ENCODE data around the gene TEX2. TPM values are rescaled to one million over a fixed set of nuclear protein-coding genes. Genes with fewer than 3 reads are reported as not detected.

Gene TEX2
- polyA plus RNA-seq, 1 of the 3 experiments (the other 2 are of a cell fraction), result 24.0 TPM

- no peak for TF ChIP-seq POLR2AphosphoS5 (IDR thresholded peaks at IDR 0.05; ENCODE audit: low read depth, low read length)
- TF ChIP-seq TCF12 (IDR thresholded peaks at IDR 0.05), result no peak
- no peak for TF ChIP-seq MAX (IDR thresholded peaks at IDR 0.05; ENCODE audit: low read depth)
- TF ChIP-seq SIN3A (IDR thresholded peaks at IDR 0.05; ENCODE audit: borderline replicate concordance, low read depth, low read length), result no peak
- TF ChIP-seq REST (IDR thresholded peaks at IDR 0.05; ENCODE audit: low read depth, low read length), result no peak
- TF ChIP-seq CTCF (IDR thresholded peaks at IDR 0.05), result no peak
- no peak for TF ChIP-seq MXI1 (IDR thresholded peaks at IDR 0.05; ENCODE audit: low read depth, low read length)
- TF ChIP-seq NFIC (IDR thresholded peaks at IDR 0.05; ENCODE audit: borderline replicate concordance), result no peak
- no peak for TF ChIP-seq FOXM1 (IDR thresholded peaks at IDR 0.05; ENCODE audit: low read depth)
- no peak for TF ChIP-seq GATA2 (CRISPR knock-in tag; IDR thresholded peaks at IDR 0.05)
- no peak for TF ChIP-seq IRF3 (IDR thresholded peaks at IDR 0.05; ENCODE audit: low read depth, low read length)
- TF ChIP-seq FOXJ3 (CRISPR knock-in tag; IDR thresholded peaks at IDR 0.05), result no peak
- no peak for TF ChIP-seq MEF2A (IDR thresholded peaks at IDR 0.05; ENCODE audit: borderline replicate concordance, low read depth)
- peak overlapping the region in 1 of 2 experiments; percentile 36; a peak in 2 of 4 replicates for H3K4me3 ChIP-seq (ENCODE audit: low read depth in 2 of 2, low read length in 1 of 2)
- peak overlapping the region; percentile 53; the same call in 1 of the 2 replicates for H3K4me2 ChIP-seq
- H3K4me1 ChIP-seq (ENCODE audit: control insufficient read depth in 1 of 2, insufficient read depth in 2 of 2, low read depth in 1 of 2, low read length in 1 of 2), result peaks cover 13 to 18% of the 10 kb centered on the region in 2 experiments; a peak in 3 of 4 replicates
- no peaks in the 10 kb centered on the region for H3K9me2 ChIP-seq
- ChIA-PET POLR2A (interaction anchor here (0.7 to 7.9 kb wide), 4 partner anchors 15 to 213 kb away, joined by 3 to 40 read pairs (median 4); no protein-coding TSS in a partner anchor), CTCF (interaction anchor here (0.6 to 29.1 kb wide), 21 partner anchors 11 to 356 kb away, joined by 3 to 810 read pairs (median 5); partner anchors contain the start of genes DDX42, GH1 and ICAM2)
- WGBS (ENCODE audit: low lambda C conversion rate), result 75% methylated on average over 24 of the region's 24 CpGs
- H2AFZ ChIP-seq (ENCODE audit: low read depth), result peak overlapping the region; percentile 75; the same call in 1 of the 2 replicates
- peaks cover 37% of the 10 kb centered on the region for H3K79me2 ChIP-seq (ENCODE audit: insufficient read depth)
- no peaks in the 10 kb centered on the region for H3K36me3 ChIP-seq (replicated peaks in 1 of 2; ENCODE audit: control insufficient read depth in 1 of 2, insufficient read depth in 2 of 2, low read length in 1 of 2)
- DNase-seq, result no peak
- no peak overlapping the region; a peak in 1 of 4 replicates for H3K27ac ChIP-seq (ENCODE audit: low read depth in 2 of 2, low read length in 1 of 2)
- no peaks in the 10 kb centered on the region for H3K9me3 ChIP-seq
- peaks cover 8% of the 10 kb centered on the region for H3F3A ChIP-seq (replicated peaks; ENCODE audit: insufficient read depth)
- H4K20me1 ChIP-seq (ENCODE audit: insufficient read depth), result no peaks in the 10 kb centered on the region
- no peaks in the 10 kb centered on the region for H3K27me3 ChIP-seq (ENCODE audit: insufficient read depth)
- H3K9ac ChIP-seq, result 0 out of 2 replicates have a peak overlapping the region, but pooled peaks have one; percentile 26
Observed at GRCh38 chr17:64130559-64131001, 132.5 kb downstream of the TEX2 start.
